Body of pancreas (tissue), 4 donors: ENCODE measurements around the gene MYBL2.

ENCODE experiments used
- CTCF ChIP-seq, 7 experiments: fragments of 450-650 bp in 4 of 7; fragments of 200-600 bp in 3 of 7; sonication (generic) in 3 of 7; IDR thresholded peaks; one replicate each; pipeline ENCODE4 v1.5.1; 2016 to 2019; ENCODE audit warnings: antibody characterized with exemption in 7 of 7
- POLR2A ChIP-seq, 3 donors: fragments of 450-650 bp; IDR thresholded peaks; one replicate each; pipeline ENCODE4 v1.6.1; 2016; ENCODE audit warnings: antibody characterized with exemption in 3 of 3, mild to moderate bottlenecking in 2 of 3

- TF ChIP-seq POLR2A (IDR thresholded peaks at IDR 0.05) (no peak), CTCF (IDR thresholded peaks at IDR 0.05) (no peak)
These were observed 3.5 kb downstream of the MYBL2 start for GRCh38 chr20:43670423-43670822.
